OCI-LY3 (cell line): ENCODE results near the gene RPS6KA2.
A peak's percentile ranks its signal among the peaks of the same experiment; 100 is the strongest.

Experiments
- H2AFZ ChIP-seq: fragments of 200-600, 300-600 bp; shearing (Covaris generic); 2 replicates; pipeline ENCODE4 v1.6.0; 2014; ENCODE audit warnings: antibody characterized with exemption, low read depth, low read length
- H3K27ac ChIP-seq: fragments of 200-600, 300-600 bp; sonication (generic); 2 replicates; pipeline ENCODE4 v1.5.1; 2014; ENCODE audit warnings: mild to moderate bottlenecking, low read length, moderate library complexity, mixed read lengths
- H3K27me3 ChIP-seq: fragments of 200-600, 300-600 bp; sonication (generic); 2 replicates; pipeline ENCODE4 v1.6.1; 2014; ENCODE audit warnings: low read depth, low read length, mixed read lengths
- H3K36me3 ChIP-seq: fragments of 200-600, 300-600 bp; sonication (generic); replicated peaks from 2 replicates; pipeline ENCODE3; 2014; ENCODE audit warnings: low read depth, low read length, mixed read lengths
- H3K4me1 ChIP-seq: fragments of 300-600, 200-600 bp; sonication (generic); 2 replicates; pipeline ENCODE4 v1.6.1; 2014; ENCODE audit warnings: low read length, mixed read lengths
- H3K4me2 ChIP-seq: fragments of 200-600, 300-600 bp; sonication (generic); 2 replicates; pipeline ENCODE4 v1.6.1; 2014; ENCODE audit warnings: low read length, mixed read lengths
- H3K4me3 ChIP-seq: fragments of 300-600, 200-600 bp; sonication (generic); 2 replicates; pipeline ENCODE4 v1.5.1; 2014; ENCODE audit warnings: antibody characterized with exemption, mild to moderate bottlenecking, low read length, moderate library complexity
- H3K79me2 ChIP-seq: fragments of 300-600, 200-600 bp; shearing (Covaris generic); 2 replicates; pipeline ENCODE4 v1.6.1; 2014; ENCODE audit warnings: mild to moderate bottlenecking, low read length, mixed read lengths
- H3K9ac ChIP-seq: fragments of 300-600, 200-600 bp; shearing (Covaris generic); 2 replicates; pipeline ENCODE4 v1.6.0; 2014; ENCODE audit warnings: mild to moderate bottlenecking, low read length, moderate library complexity
- H3K9me3 ChIP-seq: fragments of 200-600, 300-600 bp; shearing (Covaris generic); 2 replicates; pipeline ENCODE4 v1.6.1; 2014; ENCODE audit warnings: low read length, mixed read lengths; ENCODE audit not compliant: insufficient read depth
- H4K20me1 ChIP-seq: fragments of 200-600, 300-600 bp; sonication (generic); 2 replicates; pipeline ENCODE4 v1.6.1; 2016; ENCODE audit warnings: low read length, mixed read lengths; ENCODE audit not compliant: insufficient read depth
- EZH2phosphoT487 ChIP-seq: fragments of 200-600 bp; shearing (Covaris generic); IDR thresholded peaks from 2 replicates; pipeline ENCODE4 v1.6.1; 2018; ENCODE audit warnings: antibody characterized with exemption, mixed run types, low read depth
- TF ChIP-seq, protein P1 (sequence below): fragments of 200-600, 300-600 bp; sonication (generic); IDR thresholded peaks from 2 replicates; pipeline ENCODE4 v1.5.1; 2014; ENCODE audit warnings: antibody characterized with exemption, low read length, low read depth

The RPS6KA2 gene

DNA sequence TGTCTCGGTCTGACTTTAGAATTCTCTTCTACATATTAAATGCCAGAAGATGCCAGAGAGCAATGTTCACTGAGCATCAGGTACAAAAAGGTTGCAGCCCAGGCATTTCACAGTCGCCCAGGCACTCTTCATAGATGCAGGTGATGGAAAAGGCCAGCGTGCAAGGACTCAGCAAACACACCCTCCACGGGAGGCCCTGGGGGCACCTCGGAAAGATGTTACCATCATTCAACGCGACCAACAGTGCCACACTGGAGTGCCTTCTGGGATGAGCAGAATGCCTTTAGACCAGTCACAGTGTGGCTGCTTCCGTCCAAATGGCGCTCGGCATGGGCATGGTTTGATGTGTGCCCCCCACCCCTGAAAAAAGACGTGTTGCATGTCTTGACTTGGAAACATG, 36.0 kb downstream of the RPS6KA2 start:
- no peak overlapping the region for H3K4me3 ChIP-seq
- no peak overlapping the region for H3K9ac ChIP-seq
- H3K27me3 ChIP-seq, result no peaks in the 10 kb centered on the region
- no peaks in the 10 kb centered on the region for H3K9me3 ChIP-seq
- H3K36me3 ChIP-seq, result no peaks in the 10 kb centered on the region
- H3K27ac ChIP-seq, result no peak overlapping the region
- H3K4me1 ChIP-seq, result peaks cover 53% of the 10 kb centered on the region
- H3K79me2 ChIP-seq, result no peaks in the 10 kb centered on the region
- no peaks in the 10 kb centered on the region for H4K20me1 ChIP-seq
- TF ChIP-seq, protein P1, sequence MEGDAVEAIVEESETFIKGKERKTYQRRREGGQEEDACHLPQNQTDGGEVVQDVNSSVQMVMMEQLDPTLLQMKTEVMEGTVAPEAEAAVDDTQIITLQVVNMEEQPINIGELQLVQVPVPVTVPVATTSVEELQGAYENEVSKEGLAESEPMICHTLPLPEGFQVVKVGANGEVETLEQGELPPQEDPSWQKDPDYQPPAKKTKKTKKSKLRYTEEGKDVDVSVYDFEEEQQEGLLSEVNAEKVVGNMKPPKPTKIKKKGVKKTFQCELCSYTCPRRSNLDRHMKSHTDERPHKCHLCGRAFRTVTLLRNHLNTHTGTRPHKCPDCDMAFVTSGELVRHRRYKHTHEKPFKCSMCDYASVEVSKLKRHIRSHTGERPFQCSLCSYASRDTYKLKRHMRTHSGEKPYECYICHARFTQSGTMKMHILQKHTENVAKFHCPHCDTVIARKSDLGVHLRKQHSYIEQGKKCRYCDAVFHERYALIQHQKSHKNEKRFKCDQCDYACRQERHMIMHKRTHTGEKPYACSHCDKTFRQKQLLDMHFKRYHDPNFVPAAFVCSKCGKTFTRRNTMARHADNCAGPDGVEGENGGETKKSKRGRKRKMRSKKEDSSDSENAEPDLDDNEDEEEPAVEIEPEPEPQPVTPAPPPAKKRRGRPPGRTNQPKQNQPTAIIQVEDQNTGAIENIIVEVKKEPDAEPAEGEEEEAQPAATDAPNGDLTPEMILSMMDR, result no peak
- TF ChIP-seq EZH2phosphoT487, result no peak
- peak overlapping the region; percentile 100; the same call in 1 of the 2 replicates for H3K4me2 ChIP-seq
- no peak overlapping the region for H2AFZ ChIP-seq

GRCh38 chr6:166589786-166590574, 37.1 kb downstream of the RPS6KA2 start:
- peak overlapping the region; percentile 100 for H3K4me2 ChIP-seq
- H3K9me3 ChIP-seq, result no peaks in the 10 kb centered on the region

DNA sequence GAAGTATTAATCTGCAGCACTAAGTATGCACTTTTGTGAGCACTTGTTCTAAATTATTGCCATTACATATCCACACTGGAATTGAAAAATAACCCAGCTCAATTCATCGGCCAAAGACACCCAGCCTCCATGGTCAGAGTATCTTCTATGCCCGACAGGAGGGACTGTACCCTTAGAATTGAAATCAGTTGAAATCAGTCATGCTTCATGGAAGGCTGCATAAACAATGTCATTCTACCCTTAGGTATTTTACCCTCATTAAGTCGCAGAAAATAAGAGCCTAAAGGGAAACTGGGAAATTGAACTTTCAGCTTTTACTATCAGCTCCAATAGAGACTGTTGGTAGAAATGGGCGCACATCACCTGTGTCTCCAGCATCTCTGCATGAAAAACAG, 37.7 kb downstream of the RPS6KA2 start:
- no peaks in the 10 kb centered on the region for H3K27me3 ChIP-seq
- no peak overlapping the region for H2AFZ ChIP-seq
- peaks cover 53% of the 10 kb centered on the region for H3K4me1 ChIP-seq
- H3K79me2 ChIP-seq, result no peaks in the 10 kb centered on the region
- H3K4me2 ChIP-seq, result peak overlapping the region; percentile 100
- peak overlapping the region; percentile 59 for H3K9ac ChIP-seq
- H3K9me3 ChIP-seq, result no peaks in the 10 kb centered on the region
- H4K20me1 ChIP-seq, result no peaks in the 10 kb centered on the region
- no peaks in the 10 kb centered on the region for H3K36me3 ChIP-seq
- H3K27ac ChIP-seq, result peak overlapping the region; percentile 99
- peak overlapping the region; percentile 77 for H3K4me3 ChIP-seq
- TF ChIP-seq EZH2phosphoT487, result no peak
- TF ChIP-seq, protein P1, result no peak

More at GRCh38 chr6:166589786-166590574, 37.1 kb downstream of the RPS6KA2 start:
- peak overlapping the region; percentile 77 for H3K4me3 ChIP-seq
- H3K36me3 ChIP-seq, result no peaks in the 10 kb centered on the region
- TF ChIP-seq, protein P1, result no peak
- TF ChIP-seq EZH2phosphoT487, result no peak
- H3K9ac ChIP-seq, result peak overlapping the region; percentile 56
- H4K20me1 ChIP-seq, result no peaks in the 10 kb centered on the region
- no peaks in the 10 kb centered on the region for H3K27me3 ChIP-seq
- H3K4me1 ChIP-seq, result peaks cover 53% of the 10 kb centered on the region
- no peak overlapping the region for H2AFZ ChIP-seq
- H3K27ac ChIP-seq, result peak overlapping the region; percentile 99
- H3K79me2 ChIP-seq, result no peaks in the 10 kb centered on the region

GRCh38 chr6:166588691-166589336, 38.2 kb downstream of the RPS6KA2 start:
- H3K4me1 ChIP-seq, result peaks cover 53% of the 10 kb centered on the region
- peak overlapping the region; percentile 73 for H3K9ac ChIP-seq
- peak overlapping the region; percentile 100 for H3K4me2 ChIP-seq
- H3K4me3 ChIP-seq, result peak overlapping the region; percentile 77
- TF ChIP-seq EZH2phosphoT487, result no peak
- TF ChIP-seq, protein P1, result no peak
- peak overlapping the region; percentile 99 for H3K27ac ChIP-seq
- peak overlapping the region; percentile 32; the same call in 1 of the 2 replicates for H2AFZ ChIP-seq
- H3K27me3 ChIP-seq, result no peaks in the 10 kb centered on the region
- no peaks in the 10 kb centered on the region for H3K9me3 ChIP-seq
- no peaks in the 10 kb centered on the region for H3K36me3 ChIP-seq
- no peaks in the 10 kb centered on the region for H4K20me1 ChIP-seq
- H3K79me2 ChIP-seq, result no peaks in the 10 kb centered on the region
